ENCODE measurements around the gene CLTCL1. TPM values are rescaled to one million over a fixed set of nuclear protein-coding genes. Genes with fewer than 3 reads are reported as not detected.
"Not testable (repeated sequence)": the region's sequence is repeated elsewhere in the genome, so short reads cannot be mapped to it uniquely, and the experiment has no call there.

CLTCL1 gene
- polyA plus RNA-seq (2013, experiment 1 of 2; ENCODE audit: insufficient read length) = 16.3 TPM
- polyA plus RNA-seq (2013, experiment 2 of 2; ENCODE audit: insufficient read length) = 17.0 TPM

DNA sequence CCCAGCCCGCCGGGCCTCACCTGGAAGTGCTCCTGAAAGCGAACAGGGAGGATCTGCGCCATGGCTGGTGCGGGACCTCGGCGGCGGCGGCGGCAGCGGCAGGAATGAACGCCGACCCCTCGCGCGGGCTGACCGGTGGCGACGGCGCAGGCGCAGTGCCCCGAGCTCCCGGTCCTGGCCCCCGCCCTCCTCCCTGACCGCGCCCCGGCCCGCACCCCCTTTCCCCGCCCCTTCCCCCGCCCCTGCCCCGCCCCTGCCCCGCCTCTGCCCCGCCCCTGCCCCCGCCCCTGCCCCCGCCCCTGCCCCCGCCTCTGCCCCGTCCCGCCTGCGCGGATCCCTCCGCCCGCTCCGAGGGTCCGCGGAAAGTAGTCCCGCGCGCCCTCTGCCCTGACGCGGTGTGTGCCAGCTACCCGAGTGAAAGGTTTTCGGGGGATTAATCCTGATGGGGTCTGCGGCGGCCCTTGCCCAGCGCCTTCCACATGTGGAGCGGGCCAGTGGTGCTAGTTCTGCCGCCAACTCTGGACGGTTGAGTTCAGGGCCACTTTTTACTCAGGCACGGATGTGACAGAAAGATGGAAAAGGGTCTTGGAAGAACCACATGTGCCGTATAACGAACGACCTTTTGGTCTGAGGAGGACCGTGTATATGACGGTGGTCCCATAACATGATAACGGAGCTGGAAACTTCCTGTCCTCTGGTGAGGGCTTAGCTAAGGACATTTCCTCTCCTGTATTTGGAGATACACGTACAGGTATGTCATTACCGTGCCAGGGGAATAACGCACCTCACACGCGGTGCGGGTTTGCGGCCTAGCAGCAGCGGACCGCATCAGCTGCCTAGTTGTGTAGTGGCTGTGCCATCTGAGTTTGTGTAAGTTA is at the start of gene CLTCL1:
CLTCL1 (minus strand) TSS at position 140 of the 878 bp plus-strand sequence; CDS start at position 62, 78 bp downstream.
- peak; percentile 80 for DNase-seq

DNA sequence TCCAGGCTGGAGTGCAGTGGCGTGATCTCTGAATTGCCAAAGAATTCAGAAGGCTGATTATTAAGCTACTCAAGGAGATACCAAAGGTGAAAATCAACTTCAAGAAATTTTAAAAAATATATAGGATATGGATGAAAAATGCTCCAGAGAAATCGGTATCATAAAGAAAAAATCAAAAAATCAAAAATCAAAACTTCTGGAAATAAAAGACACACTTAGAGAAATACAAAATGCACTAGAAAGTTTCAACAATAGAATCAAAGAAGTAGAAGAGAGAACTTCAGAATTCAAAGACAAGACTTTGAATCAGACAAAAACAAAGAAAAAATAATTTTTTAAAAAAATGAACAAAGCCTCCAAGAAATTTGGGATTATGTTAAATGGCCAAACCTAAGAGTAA is 45.6 kb upstream of the CLTCL1 start:
- no peak for DNase-seq

DNA sequence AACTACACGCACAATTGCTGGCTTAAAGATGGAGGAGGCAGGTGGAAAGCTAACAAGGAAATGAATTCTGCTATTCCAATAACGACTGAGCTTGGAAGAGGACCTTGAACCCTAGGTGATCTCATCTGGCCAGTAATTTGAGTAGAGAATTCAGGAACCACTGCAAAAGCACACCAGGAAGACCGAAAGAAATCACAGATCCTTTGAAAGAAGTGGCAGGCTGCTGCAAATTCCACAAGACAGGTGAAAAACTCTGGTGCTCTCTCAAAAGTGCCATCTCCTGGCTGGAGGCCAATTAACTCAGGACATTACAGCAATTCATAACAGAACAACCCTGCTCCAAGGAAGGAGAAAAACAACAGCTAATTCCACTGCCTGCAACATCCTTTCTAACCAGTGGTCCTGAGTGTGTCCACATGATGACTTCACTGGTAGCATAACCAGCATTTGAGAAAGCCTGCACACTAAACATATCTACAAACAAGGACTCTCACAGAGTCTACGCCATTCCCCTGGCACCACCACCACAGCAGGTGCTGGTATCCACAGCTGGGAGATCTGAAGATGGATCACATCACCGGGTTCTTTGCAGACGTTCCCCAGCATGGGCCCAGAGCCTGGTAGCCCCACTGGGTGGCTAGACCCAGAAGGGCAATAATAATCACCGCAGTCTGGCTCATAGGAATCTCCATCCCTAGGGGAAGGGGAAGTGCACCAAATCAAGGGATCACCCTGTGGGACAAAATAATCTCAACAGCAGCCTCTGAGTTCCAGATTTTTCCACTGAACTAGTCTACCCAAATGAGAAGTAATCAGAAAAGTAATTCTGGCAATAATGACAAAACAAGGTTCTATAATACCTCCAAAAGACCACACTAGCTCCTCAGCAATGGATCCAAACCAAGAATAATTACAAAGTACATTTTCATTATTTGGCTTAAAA is 44.9 kb upstream of the CLTCL1 start:
- no peak for DNase-seq

DNA sequence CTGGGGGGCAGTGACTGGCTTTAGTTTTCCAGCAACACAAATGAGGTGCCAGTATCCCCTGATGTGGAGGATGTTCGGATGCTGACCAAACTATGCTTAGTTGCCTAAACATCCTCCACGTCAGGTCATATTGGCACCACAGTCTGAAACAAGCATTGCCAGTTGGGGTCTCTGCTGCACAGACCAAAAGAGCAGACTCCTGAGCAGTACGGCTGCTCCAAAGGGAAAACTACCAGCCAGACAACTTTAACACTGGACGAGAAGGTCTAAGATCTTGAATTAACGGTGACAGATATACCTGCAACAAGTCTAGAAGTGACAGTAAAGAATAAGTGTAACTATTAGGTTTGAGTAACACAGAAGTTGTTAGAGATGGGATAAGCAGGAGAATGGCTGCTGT is 40.5 kb upstream of the CLTCL1 start:
- no peak for DNase-seq

DNA sequence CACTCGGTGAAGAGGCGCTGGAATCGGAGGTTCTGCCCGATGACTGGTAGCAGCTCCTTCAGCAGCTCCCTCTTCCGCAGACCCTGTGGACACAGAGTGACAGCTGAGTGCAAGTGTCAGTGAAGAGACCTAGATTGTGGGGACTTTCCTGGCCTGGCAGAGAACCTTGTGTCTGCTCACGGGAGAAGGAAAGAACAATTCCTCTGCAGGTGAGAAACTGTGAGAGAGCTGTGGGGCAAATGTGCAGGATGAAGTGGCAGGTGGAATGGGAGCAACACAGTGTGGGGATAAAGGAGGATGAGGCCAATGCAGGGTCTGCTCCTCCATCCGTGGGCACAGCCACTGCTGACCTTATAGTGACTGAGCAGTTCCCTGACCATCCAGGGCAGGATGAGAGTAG is 40.0 kb upstream of the CLTCL1 start:
- no peak for DNase-seq

DNA sequence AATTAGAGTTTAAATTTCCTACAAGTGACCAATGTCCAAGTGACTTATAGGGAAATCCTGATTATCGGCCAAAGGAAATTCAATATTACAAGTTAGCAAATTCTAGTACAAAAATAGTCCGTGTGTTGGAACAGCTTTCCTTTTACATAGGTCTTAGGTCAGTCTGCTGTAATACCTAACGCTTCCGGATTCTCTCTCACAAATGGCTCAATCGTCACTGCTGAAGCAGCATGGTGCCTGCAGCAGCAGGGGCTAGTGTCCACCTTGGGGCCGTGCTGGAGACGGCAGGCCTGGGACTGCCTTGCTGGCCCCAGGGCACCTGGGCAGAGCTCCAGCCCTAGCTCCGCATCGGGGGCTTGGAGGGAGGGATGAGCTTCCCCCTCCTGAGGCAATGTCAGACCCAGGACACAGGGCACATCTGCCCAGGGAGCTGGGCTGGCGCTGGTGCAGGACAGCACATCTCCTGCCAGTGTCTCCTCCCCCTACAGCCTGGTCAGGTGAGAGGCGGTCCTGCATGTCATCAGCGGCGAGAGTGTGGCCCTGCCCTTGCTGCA is 39.4 kb upstream of the CLTCL1 start:
- DNase-seq = no peak

DNA sequence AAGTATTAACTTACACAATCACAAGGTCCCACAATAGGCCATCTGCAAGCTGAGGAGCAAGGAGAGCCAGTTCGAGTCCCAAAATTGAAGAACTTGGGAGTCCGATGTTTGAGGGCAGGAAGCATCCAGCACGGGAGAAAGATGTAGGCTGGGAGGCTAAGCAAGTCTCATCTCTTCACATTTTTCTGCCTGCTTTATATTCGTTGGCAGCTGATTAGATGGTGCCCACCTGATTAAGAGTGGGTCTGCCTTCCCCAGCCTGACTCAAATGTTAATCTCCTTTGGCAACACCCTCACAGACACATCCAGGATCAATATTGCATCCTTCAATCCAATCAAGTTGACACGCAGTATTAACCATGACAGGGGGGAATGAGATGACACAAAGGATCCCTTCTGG is 38.7 kb upstream of the CLTCL1 start:
- DNase-seq = not testable (repeated sequence)

DNA sequence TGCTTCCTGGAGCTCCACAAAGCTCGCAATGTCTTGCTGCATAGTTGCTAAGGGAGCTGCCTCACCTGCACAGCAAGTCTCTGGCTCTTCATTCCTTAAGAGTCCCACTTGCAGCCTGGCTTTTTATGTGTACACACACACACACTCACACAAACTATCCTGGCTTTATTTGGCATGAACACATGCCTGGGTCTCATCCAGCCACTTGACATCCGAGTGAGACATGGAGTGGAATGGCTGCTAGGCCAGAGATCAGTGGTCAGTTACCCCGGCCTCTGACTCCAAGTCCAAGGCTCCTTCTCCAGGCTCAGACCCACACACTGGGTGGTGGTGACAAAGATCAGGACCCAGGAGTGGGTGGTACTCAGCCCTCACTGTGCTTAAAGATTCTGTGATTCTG is 37.9 kb upstream of the CLTCL1 start:
- DNase-seq = no peak

DNA sequence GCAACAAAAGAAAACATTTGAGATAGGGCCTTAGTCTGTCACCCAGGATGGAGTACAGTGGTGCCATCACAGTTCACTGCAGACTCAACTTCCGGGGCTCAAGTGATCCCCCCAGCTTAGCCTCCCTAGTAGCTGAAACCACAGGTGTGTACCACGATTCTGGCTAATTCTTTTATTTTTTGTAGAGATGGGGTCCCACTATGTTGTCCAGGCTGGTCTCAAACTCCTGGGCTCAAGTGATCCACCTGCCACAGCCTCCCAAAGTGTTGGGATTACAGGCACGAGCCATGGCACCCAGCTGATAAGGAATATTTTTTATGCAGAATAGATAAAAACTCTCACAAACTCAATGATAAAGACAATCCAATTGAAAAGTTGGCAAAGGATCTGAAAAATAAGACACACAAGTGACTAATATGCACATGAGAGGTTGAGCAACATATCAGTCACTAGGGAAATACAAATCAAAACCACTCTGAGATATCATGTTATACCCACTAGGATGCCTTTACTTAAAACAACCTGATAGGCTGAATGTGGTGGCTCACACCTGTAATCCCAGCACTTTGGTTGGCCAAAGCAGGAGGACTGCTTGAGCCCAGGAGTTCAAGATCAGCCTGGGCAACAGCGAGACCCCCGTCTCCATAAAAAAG is 33.9 kb upstream of the CLTCL1 start:
- no peak for DNase-seq

DNA sequence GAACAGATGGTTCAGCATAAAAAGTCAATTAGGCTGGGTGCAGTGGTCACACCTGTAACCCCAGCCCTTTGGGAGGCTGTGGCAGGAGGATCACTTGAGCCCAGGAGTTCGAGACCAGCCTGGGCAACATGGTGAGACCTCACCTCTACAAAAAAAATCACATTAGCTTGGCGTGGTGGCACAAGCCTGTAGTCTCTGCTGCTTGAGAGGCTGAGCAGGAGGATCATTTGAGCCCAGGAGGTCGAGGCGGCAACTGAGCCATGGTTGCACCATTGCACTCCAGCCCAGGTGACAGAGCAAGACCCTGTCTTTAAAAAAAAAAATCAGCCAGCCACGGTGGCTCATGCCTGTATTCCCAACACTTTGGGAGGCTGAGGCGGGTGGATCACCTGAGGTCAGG is 31.9 kb upstream of the CLTCL1 start:
- not testable (repeated sequence) for DNase-seq

DNA sequence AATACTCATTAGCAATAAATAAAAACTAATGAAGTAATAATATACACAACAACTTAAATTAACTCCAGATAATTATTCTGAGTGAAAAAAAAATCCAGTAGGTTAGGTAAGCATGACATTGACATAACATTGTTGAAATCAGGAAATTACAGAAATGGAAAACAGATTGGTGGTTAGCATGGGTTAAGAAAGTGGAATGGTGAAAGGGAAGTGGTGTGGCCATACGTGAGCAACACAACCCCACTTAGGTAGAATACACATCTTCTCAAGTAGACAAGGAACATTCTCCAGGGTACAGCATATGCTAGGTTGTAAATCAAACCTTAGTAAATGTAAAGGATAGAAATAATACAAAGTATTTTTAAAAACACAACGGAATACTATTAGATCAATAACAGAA is 30.2 kb upstream of the CLTCL1 start:
- DNase-seq = no peak

DNA sequence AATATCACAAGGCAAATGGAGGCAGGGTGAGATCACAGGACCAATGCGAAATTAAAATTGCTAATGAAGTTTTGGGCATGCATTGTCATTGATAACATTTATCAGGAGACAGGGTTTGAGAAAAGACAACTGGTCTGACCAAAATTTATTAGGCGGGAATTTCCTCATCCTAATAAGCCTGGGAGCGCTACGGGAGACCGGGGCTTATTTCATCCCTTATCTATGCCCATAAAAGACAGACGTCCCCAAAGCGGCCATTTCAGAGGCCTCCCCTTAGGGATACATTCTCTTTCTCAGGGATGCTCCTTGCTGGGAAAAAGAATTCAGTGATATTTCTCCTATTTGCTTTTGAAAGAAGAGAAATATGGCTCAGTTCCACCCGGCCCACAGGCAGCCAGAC is 28.6 kb upstream of the CLTCL1 start:
- DNase-seq = not testable (repeated sequence)

DNA sequence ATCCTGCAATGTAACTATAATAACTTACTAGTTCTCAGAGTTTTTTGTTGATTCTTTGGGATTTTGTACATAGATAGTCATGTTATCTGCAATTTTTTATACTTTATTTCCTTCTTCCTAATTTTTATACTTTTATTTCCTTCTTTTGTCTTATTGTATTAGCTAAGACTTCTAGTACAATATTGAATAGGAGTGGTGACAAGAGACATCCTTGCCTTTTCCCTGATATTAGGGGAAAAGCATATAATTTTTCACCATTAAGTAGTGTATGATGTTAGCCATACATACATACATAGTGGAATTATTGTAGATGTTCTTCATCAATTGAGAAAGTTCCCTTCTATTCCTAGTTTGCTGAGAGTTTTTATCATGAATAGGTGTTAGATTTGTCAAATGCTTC is 27.8 kb upstream of the CLTCL1 start:
- DNase-seq = no peak

DNA sequence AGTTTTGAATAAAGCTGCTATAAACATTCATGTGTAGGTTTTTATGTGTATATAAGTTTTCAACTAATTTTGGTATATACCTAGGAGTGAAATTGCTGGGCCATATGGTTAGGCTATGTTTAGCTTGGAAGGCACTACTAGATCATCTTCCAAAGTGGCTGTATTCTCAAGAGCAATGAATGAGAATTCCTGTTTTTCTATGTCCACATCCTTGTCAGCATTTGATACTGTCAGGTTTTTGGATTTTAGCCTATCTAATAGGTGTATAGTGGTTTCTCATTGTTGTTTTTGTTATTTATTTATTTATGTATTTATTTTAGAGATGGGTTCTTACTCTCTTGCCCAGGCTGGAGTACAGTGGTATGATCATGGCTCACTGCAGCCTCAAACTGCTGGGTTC is 26.3 kb upstream of the CLTCL1 start:
- no peak for DNase-seq

DNA sequence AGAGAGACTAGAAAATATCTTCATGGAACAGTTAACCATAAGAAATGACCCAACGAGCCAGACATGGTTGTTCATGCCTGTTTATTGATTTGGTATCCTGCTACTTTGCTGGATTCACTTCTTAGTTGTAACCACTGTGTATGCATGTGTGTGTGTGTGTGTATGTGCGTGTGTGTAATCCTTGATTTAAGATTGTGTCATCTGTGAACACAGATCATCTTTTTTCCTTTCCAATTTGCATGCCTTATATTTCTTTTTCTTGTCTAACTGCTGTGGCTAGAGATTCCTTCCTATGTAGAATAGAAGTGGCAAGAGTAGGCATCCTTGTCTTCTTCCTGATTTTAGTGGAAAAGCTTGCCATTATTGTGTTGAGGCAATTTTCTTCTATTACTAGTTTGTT is 16.4 kb upstream of the CLTCL1 start:
- no peak for DNase-seq

DNA sequence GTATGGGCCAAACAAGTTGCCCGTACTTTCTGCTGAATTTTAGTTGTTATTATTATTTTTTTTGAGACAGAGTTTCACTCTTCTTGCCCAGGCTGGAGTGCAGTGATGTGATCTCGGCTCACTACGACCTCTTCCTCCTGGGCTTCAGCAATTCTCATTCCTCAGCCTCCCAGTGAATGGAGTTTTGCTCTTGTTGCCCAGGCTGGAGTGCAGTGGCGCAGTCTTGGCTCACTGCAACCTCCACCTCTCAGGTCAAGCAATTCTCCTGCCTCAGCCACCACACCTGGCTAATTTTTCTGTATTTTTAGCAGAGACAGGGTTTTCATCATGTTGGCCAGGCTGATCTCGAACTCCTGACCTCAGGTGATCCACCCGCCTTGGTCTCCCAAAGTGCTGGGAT is 15.0 kb upstream of the CLTCL1 start:
- DNase-seq = not testable (repeated sequence)

DNA sequence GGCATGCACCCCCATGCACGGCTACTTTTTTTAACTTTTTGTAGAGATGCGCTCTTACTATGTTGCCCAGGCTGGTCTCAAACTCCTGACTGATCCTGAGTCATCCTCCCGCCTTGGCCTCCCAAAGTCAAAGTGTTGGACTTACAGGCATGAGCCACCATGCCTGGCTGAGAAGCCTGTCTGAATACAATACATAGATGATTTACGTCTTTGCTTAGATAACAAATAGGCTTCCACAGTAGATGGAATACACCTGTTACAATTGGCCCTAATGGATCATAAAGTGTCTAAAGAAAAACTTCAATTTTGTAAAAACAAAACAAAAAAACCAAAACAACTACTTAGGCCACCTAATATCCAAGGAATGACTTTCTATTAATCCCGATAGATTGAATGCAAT is 13.0 kb upstream of the CLTCL1 start:
- DNase-seq = no peak

DNA sequence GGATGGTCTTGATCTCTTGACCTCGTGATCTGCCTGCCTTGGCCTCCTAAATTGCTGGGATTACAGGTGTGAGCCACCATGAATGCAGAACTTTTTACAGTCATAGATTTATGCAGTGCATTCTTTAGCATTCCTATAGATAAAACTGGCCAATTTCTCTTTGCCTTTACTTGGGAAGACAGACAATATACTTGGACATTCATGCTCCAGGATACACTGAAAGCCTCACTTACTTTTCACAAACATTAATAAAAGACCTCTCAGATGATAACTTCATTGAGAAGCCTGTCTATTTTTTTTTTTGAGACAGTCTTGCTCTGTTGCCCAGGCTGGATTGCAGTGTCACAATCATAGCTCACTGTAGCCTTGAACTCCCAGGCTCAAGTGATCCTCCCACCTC is 12.3 kb upstream of the CLTCL1 start:
- no peak for DNase-seq

DNA sequence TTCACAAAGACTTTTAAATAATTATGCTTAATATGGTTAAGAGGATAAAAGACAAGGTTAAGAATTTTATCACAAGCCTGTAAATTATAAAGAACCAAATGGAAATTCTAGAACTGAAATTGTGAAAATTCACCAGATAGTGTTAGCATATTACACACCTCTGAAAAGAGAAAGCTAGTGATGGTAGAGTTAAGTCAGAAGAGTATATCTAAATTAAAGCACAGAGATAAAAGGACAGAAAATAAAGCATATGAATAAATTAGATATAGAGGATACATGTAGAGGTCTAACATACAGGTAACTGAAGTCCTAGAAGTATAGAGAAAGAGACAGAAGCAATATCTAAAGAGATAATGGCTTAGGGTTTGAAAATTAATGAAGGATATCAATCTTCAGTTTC is 4.2 kb upstream of the CLTCL1 start:
- no peak for DNase-seq

DNA sequence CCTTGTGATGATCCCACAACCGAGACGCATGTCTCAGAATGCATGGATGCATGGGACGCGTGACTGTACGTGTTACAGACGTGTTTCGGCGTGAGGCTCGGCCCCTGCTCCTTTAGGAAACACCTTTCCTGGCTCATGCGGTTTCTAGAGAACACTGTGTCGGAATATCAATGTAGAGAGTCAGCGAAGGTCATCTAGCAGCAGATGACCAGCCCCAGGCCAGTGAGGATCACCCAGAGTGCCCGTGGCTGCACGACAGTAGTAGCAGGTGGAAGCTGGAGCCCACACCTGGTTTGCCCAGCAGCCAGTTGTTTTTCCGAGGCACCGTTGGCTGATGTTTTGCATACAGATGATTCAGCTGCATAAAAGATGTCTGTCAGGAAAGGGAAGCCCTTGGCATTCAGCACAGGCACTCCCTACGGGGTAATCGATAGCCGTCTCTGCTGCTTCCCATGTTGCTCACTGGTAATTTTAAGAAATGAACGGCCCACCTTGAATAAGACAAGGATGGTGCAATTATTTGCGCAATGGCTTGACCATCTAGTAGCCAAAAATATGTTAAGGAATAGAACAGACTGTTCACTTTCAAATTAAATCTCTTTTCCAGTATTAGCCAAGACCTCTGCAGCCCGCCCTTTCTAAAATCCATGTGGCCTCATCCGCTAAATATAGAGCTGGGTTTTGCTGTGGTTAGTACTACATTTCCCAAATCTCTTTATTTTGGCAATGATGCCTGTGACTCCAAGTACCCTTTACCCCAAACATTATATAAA is 1.1 kb upstream of the CLTCL1 start:
- DNase-seq = no peak

DNA sequence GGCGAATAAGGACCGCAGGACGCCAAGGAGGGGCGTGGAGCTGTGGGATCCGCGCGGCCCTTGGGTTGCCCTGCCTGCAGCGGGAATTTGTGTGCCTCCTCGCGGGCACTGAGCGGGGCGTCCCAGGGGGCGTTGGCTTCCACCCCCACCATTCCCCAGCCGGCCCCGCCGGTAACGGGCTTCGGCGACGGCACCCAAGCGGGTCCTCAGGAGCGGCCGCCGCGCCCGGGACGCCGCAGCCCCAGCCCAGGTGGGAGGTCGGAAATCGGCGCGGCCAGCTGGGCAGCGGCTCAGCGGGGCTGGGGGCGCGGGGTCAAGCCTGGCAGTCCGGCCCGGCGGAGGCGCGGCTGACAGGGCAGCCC is 320 bp downstream of the CLTCL1 start:
- no peak for DNase-seq

Measured in fibroblast of skin of abdomen (primary cell).